GM21381 (cell line): ENCODE measurements around the gene PRR19.
"Not testable (repeated sequence)": the region's sequence is repeated elsewhere in the genome, so short reads cannot be mapped to it uniquely, and the experiment has no call there.

Experiments used
- ATAC-seq: cut with Tn5 transposase; IDR thresholded peaks from one replicate; pipeline ENCODE4 v1.9.1; 2021; ENCODE audit warnings: mild to moderate bottlenecking, moderate library complexity; ENCODE audit not compliant: unreplicated experiment

Gene PRR19, protein sequence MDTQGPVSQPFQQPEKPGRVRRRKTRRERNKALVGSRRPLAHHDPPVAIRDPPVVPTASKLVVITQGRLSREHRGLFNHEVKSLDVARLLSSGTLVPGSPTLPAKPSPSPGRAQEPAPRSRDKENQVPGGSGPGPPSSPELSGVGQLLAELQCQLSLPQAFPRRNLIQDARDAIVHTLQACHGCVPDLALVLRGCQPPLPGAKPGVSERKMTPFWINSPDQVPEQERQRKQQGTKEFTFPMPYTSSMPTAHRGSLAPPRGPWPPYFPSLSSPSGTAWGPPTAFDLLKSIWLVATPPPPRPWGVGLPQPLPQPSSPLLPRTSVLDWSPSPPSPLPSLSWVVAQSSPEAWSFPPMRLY

DNA sequence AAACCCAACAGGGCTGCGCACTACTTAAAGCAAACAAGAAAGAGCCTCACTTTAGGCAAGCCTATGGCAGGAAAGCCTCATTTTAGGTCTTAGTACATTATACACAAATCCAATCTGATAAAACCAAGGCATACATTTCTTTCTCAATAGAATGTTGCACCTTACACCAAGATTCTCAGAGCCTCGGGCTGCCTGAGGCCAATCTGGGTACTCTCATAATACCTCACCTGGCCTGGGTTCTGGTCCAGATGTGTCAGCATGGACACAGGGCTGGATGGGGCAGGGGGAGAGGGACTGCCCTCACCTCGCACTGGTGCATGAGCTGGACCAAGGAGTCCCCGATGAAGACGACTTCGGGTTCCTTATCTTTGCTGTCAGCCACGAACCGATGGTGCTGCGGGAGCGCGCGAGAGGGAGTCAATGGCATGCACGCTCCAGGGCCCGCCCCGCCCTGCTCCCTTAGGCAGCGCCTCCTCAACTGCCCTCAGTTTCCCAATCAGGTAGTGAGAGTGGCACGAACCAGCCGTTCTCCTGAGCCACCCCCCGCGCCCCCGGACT is at the start of gene PRR19:
Gene PRR19, plus strand, starts transcription at position 487 of the 558 bp plus-strand sequence. CDS start 7,453 bp downstream, outside the sequence.
- ATAC-seq, result peak; percentile 8

DNA sequence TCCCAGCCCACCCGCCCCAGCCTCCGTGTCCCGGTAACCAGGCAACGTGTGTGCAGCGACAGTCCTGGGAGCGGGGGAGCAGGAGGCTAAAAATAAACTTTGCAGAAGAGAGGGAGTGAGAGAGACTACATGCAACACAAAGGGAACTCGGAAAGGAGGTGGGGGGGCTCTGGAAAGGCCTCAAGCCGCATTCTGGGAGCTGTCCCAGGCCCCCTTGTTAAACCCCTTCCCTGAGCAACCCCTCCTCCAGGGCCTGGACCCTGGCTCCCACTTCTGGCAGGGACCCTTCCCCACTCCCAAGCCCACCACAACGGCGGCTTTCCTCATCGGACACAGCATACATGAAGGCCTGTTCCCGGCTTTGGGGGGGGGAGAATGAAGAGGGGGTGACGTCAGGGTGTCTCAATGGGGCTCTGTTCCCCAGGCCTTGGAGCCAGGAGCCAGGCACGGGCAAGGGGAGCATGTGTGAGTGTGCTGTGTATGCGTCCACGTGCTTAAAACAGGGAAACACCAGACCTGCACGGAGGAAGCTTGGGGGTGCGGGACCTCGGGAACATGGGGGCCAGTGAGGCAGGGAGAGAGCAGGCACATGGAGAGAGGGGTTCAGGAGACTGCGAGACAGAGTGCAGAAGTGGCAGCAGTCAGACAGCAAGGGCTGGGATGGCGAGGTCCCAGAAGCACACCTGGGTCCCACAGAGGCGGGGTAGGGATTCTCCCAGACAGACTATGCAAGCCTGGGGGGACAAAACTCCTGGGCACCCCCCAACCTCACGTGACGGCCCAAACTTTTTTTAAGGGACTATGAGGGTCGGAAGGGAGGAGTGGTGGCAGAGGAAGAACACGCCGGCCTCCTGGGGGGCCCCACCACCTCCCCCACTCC is 49.3 kb upstream of the PRR19 start:
- ATAC-seq, result no peak

DNA sequence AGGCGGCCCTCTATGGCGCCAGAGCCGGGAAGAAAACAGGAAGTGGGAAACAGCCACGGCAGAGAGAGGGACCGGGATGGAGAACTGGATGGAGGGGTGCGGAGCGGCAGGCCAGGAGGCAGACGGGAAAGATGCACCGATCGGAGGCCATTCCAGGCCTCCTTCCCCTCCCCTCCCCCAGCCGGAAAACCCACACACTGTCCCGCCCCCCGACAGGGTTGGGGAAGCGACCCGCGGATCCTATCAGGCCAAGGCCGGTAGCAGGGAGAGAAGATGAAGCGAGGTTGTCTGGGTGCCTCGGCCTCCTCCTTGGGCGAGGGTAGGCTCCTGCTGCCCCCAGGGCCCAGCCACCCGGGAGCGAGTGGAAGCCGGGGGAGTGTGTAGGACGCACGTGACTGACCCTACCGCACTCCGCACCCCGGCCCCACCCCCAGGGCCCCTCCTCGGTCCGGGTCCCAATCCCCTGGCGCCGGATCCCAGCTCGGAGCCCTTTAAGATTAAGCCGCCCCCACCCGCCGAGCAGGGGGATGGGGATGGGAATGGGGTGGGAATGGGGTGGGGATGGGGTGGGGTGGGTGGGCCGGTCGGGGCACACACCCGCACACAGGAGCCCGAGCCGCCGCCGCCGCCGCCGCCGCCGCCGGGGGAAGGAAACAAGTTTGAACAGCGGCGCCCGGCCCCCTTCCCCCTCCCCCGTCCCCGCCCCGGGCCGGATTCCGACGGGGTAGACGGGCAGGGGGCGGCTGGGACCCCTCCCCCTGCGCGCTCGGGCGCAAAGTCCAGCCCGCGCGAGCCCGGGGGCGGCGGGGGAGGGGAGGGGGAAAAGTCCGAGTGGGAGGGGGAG is 48.5 kb upstream of the PRR19 start:
- ATAC-seq, result no peak

DNA sequence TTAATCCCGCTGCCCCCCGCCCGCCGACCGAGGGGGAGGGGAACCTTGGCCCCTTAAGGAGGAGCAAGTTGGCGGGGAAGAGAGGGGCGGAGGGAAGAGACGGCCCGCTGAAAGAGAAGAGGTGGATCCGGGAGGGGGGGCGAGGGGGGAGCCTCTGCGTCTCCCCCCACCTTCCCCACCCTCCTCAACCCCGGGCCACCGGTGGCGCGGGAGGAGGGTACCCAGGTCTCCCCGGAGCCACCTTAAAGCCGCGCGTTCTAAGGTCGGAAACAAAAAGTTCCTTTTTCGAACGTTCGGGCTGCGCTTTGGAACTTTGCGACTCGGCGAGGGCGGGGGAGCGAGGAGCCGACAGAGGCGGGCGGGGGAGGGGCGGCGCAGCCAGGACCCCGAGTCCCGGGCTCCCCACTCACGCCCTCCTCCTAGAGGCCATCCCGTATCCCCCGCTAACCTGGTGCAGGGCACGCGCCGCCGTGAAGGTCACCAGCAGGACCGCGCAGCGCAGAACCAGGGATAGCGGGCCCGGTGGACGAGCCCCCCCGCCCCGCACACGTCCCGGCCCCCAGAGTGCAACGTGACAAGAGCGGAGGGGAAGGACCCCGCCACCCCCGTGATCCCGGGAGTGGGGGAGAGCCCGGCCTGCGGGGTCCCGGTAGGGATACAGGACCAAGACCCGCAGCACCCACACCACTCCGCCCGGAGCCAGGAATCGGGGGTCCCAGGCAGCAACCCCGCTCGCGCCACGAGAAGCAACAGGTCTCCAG is 47.7 kb upstream of the PRR19 start:
- ATAC-seq, result no peak

DNA sequence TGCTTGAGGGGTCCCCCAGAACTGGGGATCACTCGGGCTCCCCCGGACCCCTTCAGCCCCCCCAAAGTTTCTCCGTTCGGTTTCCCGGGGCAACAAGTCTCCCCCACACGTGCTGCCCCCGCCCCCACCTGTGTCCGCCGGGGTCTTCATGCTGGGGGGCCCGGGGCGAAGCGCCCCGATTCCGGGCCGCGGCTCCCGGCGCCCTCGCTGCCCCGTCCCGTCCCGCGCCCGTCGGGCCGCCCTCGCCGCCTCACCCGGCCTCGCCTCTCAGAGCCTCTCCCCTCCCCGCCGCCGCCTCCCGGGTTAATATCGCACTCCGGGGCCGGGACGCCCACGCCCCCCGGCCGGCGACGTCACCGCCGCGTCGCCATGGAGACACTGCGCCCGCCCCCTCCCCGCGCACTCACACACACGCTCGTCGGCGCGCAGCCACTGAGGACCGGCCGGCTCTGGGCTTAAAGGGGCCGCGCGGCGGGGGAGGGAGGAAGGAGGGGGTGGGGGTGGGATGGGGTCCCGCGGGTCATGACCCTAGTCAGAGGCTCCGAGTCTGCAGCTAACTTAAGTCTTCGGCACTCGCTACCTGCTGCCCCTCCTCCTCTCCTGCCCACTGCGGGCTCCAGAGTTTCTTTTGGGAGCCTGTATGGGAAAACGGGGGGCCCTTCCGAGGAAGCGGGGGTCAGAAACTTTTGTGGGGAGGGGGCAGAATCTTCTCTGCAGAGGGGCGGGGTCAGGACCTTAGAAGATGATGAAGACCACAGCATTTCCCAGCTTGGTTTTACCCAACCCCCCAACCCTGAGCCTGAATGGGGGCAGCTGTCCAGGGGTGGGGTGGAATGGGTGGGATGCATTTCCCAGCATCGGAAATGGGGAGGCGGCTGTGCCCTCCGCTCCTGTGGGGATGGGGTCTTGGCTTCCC is 46.8 kb upstream of the PRR19 start, which contains the start of gene ERF:
Gene ERF, minus strand, starts transcription at position 279 of the 916 bp plus-strand sequence. Its CDS starts 129 bp downstream, at position 150.
- peak; percentile 74 for ATAC-seq

DNA sequence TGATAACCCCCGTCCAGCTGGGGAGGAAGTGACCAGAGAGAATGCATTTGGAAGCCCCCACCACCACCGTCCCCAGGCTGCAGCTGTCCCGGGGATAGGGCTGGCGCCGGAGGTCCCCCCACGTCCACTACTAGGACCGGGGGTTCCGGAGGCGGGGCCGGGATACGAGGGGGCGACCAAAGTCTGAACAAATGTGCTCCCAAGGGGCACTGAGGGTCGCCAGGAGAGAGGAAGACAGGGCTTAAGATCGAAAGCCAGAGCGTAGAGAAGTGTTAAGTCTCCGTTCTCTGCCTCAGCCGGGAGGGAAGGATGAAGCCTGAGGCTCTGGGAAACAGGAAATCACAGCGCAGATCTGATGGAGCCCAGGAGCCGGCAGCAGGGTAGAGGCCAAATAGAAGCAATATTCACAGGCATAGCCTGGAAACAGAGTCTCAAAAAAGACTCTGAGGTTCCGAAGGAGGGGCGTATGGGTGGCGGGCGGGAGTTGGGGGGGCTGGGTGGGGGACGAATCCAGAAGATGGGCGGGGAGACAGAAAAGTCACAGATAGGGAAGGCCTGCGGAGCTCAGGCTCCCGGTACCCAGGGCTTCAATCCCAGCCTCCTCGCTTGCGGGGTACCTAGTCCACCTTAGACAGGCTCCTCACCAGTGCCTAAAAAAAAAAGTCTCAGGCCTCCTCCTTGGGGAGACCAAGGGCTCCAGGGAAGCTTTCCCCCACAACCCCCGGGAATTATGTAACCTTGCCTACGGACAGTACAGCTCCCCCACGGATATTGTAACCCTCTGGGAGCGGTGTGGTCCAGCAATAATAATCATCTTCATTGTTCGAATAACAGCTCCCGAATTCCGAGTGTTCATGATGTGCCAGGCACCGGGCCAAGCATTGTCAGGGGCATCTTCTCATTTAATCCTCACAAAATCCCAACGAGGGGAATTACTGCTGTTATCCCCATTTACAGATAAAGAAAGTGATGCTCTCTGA is 45.9 kb upstream of the PRR19 start:
- ATAC-seq, result no peak

DNA sequence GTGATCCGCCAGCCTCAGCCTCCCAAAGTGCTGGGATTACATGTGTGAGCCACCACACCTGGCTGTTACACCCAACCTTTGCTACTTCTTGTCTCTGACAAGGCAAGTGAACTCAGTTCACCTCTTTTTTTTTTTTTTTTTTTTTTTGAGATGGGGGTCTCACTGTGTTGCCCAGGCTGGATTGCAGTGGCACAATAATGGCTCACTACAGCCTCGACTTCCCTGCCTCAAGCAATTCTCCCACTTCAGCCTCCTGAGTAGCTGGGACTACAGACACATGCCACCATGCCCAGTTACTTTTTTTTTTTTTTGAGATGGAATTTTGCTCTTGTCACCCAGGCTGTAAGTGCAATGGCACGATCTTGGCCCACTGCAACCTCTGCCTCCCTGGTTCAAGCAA is 44.1 kb upstream of the PRR19 start:
- ATAC-seq, result not testable (repeated sequence)

DNA sequence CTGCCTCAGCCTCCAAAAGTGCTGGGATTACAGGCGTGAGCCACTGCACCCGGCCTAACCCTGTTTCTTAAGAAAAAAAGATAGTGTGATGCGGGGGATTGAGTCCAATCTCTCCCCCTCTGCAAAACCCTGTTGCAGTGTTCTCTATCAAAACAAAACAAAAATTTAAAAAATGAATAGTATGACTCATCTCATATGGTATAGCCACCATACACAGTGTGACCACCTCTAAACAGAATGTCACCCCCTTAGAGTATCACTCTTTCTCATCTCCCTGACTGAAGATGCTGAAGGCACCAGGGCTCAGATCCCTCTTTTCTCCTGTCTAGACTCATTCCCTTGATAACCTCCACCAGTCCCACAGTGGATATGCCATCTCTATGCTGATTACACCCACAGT is 40.2 kb upstream of the PRR19 start:
- ATAC-seq, result no peak

DNA sequence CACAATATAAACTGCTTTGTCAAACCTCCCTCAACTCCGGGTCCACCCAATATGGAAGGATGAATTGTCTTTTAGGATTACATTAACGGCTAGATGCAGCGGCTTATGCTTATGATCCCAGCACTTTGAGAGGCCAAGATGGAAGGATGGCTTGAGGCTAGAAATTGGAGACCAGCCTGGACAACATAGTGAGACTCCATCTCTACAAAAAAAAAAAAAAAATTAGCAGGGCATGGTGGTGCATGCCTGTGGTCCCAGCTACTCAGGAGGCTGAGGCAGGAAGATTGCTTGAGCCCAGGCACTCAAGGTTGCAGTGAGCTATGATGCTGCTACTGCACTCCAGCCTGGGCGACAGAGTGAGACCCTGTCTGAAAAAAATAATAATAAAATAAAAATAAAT is 35.8 kb upstream of the PRR19 start:
- not testable (repeated sequence) for ATAC-seq

DNA sequence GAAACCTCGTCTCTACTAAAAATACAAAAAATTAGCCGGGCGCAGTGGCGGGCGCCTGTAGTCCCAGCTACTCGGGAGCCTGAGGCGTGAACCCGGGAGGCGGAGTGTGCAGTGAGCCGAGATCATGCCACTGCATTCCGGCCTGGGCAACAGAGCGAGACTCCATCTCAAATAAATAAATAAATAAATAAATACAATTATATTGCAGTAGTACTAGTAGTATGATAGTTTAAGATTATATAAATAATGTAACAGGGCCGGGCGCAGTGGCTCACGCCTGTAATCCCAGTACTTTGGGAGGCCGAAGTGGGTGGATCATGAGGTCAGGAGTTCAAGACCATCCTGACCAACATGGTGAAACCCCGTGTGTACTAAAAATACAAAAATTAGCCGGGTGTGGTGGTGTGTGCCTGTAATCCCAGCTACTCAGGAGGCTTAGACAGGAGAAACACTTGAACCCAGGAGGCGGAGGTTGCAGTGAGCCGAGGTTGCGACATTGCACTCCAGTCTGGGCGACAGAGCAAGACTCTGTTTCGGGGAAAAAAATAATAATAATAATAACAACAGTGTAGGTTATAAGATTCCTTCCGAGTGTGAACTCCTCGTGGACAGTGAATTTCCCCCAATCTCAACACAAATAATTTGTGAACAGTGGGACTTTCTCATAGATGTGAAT is 34.9 kb upstream of the PRR19 start:
- ATAC-seq, result not testable (repeated sequence)

DNA sequence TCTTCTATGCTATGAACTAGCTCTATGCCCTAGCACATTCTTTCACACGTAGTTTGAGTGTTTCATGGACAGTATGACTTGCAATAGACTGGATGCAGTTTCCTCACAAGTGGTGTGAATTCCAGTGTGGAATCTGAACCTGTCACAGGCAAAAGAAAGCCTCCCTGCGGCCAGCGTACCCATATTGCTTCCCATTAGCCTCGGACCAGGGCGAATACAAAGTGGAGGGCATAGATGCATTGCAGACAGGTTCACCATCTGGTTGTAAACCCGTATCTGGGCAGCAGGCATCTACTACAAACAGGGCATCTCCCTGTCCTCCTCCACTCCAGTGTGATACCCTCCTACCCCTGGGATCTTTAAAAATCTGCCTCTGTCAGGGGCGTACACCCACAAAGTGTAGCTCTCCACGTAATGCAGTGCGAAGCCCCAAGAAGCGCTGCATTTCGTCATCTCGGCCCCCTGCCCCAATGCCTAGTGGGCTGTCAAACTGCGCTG is 34.2 kb upstream of the PRR19 start:
- no peak for ATAC-seq

DNA sequence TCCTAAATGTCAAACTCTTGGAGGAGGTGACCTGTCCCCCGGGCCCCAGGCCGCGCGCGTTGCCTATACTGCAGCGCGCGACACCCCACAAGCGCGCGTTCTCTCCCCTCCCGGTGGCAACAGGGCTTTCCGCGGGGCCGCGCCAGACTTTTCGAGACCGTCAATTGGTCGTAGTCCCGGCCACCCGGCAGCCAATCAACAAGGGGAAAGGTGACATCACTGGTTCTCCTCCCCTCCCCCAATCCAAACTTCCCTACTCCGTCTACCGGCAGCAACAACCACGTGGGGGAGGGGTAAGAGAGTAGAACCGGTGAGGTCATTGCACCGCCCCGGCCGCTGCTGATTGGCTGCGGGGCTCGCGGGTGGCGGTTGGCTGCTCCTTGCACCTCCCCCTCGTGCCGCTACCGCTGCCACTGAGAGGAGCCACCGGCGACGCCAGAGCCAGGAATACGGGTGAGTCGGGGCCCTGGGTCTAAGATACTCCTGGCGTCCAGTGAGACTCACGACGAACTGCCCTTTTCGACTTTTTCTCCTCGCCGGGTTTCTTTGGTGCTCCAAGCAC is 33.7 kb upstream of the PRR19 start:
- ATAC-seq, result peak; percentile 56

DNA sequence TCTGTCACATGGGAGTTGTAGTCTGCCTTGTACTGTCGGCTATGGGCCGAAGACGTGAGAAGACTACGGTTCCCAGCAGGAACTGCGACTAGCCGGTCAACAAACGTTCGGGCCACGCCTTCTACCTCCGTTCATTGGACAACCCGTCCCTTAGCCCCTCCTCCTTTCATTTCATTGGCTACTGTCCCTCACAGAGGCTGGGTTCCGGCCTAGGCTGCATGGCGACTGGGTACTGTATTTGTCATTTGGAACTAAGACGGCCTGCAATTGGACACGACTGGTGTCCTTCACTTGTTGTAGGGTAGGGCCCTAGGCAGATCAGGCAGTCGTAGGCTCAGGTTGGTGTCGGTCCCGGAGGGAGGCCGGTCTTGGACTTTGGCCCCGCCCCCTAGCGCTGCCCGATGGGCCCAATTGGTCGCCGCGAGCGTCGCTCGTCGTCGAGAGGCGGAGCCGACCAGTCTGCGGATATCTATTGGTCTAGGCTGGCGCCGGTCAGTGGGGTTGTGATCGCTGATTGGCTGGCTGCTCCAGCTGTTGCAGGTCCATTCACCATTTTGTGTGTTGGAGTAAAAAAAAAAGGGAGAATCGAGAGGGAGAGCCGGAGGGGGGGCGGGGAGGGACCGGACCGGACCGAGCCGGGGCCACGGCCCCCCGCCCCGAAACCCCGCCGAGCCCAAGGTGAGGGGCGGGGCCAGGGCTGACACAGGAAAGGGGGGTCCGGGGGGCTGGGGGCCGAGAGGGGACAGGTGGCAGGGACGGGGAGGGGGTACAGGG is 33.0 kb upstream of the PRR19 start, which contains the start of gene CIC:
Gene CIC, plus strand, starts transcription at position 549 of the 774 bp plus-strand sequence. CDS start 2,532 bp downstream, outside the sequence.
- peak; percentile 74 for ATAC-seq

DNA sequence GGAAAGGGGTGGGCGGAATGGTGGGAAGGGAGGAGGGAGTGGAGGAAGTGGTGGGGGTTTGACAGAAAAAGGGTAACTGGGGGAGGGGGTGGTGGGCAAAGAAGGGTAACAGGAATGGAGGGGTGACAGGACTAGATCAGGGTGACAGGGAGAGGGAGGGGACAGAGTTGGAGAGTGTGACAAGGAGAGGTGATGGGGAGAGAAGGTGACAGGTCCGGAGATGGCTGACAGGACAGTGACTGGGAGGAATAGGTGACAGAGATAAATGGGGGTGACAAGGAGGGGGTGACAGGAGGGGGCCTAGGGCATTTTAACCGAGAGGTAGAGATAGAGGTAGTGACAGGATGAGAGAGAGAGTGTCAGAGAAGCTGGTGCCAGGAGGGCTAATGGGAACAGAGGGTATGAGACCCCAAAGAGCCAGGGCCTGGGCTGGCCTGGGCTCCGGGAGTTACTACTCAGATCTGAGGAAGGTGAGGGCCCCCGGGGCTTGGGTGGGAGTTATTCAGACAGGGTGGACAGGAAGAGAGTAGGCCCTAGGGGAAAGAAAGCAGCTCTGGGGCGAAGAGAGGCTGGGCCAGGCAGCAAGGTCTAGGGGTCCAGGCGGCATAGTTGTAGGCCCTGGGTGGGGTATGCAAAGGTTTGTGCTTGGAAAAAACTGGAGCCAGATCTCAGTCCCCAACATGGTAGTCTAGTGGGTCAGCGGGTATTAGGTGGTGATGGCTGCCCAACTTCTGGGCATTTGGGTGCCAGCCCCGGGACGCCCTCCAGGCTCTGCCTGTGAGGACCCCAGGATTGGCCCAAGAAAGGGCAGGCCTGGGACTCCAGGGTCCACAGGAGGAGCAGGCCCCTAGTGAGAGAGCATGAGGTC is 32.2 kb upstream of the PRR19 start:
- ATAC-seq, result no peak
